Fibroblast of skin of right biceps (primary cell): Measurements from ENCODE around the gene ST6GALNAC3.
A peak's percentile ranks its signal among the peaks of the same experiment; 100 is the strongest.
"Not testable (repeated sequence)": the region's sequence is repeated elsewhere in the genome, so short reads cannot be mapped to it uniquely, and the experiment has no call there.

Experiments used
- DNase-seq: peaks from one replicate; pipeline ENCODE4 v3.0.0-alpha.2; 2013

ST6GALNAC3 gene

DNA sequence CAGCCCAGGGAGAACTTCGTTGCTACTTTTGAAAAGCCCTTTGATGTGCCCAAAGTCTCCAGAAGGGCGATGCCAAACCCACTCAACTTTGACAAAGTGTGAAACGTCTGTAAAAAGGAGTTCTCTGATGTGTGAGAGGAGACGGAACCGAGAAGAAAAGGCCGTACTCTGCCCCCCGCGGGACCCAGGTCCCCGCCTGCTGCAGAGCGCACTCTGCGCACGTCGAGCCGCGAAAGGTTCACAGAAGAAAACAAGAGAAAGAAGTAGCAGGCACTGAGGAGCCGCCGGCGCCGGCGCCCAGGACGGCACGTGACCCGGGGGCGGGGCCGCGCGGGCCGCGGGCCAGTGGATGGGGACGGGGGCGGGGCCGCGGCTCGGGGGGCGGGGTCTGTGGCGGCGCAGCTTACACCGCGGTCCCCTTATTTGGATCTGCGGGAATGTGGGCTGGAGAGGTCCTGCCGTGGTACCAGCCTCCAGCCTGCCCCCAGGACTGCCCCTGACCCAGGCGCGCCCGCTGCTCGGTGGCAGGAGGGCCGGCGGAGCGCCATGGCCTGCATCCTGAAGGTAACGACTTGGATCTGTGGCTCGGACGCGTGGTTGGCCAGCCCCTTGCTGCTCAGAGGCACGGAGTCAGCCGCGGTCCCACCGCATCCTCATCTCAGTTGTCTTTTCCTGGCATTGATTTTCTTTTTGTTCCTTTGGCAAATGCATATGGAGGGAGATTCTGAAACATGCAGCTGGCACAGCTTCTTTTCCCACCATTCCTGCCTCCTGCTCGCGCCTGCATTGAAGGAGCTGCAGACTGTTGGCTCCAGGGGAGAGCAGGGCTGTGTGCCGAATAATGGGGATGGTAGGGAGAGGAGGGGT, at the start of gene ST6GALNAC3:
ST6GALNAC3 (plus strand) TSS at position 426 of the 867 bp plus-strand sequence.
- DNase-seq, result peak; percentile 74

GRCh38 chr1:76027341-76027740, 47.2 kb upstream of the ST6GALNAC3 start:
- DNase-seq, result no peak

GRCh38 chr1:76029331-76029730, 45.2 kb upstream of the ST6GALNAC3 start:
- no peak for DNase-seq

- DNase-seq, result no peak
These were observed 43.0 kb upstream of the ST6GALNAC3 start for GRCh38 chr1:76031496-76031895.

DNA sequence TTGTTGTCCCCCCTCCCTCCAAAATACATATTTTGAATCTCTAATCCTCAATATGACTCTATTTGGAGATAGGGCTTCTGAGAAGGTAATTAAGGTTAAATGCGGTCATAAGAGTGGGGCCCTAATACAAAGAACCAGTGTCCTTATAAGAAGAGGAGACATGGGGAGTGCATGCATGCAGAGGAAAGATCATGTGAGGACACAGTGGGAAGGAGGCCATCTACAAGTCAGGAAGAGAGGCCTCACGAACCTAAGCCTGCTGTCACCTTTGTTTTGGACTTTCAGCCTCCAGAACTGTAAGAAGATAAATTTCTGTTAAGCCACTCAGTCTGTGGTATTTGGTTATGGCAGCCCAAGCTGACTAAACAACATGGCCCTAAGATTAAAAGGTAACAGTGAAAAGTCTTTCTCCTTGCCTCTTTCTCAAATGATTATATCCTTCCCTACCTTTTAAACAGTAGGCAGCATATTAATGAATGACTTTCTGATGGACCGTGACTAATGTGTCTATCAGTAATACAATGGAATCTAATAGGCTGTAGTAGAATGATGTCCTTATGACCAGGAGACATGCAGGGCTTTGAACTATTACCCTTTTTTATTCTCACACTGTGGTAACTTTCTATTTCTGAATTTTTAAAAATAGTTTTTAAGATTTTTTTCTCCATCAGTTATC, 40.6 kb upstream of the ST6GALNAC3 start:
- DNase-seq, result no peak

DNA sequence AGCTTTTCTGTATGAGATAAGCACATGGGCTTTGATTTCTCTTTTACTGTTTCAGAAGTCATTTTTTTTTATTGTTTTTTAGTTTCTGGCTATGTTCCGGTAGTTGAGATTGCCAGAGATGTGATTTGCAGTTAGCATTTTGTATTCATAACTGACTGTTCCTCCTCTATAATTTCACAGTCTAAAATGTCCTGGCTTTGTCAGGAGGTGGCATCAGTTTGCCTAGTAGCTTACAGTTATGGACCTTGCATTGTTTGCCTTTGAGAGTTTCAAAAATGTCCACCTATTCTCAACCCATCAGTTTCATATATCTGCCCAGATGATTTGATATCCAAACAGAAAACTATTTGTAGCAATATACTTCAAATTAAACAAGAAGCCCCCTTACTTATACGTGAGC, 39.5 kb upstream of the ST6GALNAC3 start:
- DNase-seq, result peak; percentile 41

DNA sequence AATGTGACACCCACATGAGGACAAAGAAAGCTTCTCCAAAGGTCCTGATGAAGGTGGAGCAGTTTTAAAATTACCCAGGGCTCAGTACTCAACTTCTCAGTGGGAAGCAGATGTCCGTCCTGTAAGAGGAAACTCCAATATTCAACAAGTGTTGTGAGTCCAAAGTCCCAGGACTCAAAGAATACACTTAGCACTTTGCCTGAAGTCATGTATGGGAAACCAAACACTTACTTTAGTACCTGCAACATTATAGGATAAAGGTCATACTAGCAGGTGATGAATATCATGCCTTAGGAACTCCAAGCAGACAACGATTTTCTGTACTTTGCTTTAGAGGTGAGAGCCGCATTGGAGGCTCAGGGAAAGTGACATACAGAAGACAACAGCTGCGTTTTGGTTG, 37.2 kb upstream of the ST6GALNAC3 start:
- no peak for DNase-seq

GRCh38 chr1:76038287-76039004, 36.1 kb upstream of the ST6GALNAC3 start:
- peak; percentile 87 for DNase-seq

- DNase-seq, result no peak
These were observed 28.4 kb upstream of the ST6GALNAC3 start for GRCh38 chr1:76046149-76046548.

DNA sequence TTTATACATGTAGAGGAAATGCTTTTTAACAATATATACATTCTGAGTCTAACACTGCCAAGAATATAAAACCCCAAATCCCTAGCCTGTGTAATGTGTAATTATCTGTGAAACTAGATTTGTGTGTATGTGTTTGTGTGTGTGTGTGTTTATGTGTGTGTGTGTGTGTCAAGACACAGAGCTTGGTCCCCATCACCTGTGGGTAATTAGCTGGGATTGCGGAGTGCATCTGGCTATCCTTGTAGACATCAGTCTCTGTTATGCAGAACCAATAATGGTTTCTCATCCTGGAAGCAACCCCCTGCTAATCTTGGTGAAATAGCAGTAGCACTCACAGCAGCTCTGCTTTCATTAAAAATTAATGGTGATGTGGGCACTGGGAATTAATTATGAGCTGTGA, 26.3 kb upstream of the ST6GALNAC3 start:
- no peak for DNase-seq

- DNase-seq, result no peak
These were observed 25.6 kb upstream of the ST6GALNAC3 start for GRCh38 chr1:76048926-76049325.

GRCh38 chr1:76049498-76049897, 25.0 kb upstream of the ST6GALNAC3 start:
- DNase-seq, result no peak

DNA sequence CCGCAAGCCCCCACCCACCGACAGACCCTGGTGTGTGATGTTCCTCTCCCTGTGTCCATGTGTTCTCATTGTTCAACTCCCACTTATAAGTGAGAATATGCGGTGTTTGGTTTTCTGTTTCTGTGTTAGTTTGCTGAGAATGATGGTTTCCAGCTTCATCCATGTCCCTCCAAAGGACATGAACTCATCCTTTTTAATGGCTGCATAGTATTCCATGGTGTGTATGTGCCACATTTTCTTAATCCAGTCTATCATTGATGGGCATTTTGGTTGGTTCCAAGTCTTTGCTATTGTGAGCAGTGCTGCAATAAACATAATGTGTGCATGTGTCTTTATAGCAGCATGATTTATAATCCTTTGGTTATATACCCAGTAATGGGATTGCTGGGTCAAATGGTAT, 24.5 kb upstream of the ST6GALNAC3 start:
- not testable (repeated sequence) for DNase-seq

GRCh38 chr1:76053021-76053420, 21.5 kb upstream of the ST6GALNAC3 start:
- peak; percentile 43 for DNase-seq

GRCh38 chr1:76054359-76054758, 20.2 kb upstream of the ST6GALNAC3 start:
- no peak for DNase-seq

DNA sequence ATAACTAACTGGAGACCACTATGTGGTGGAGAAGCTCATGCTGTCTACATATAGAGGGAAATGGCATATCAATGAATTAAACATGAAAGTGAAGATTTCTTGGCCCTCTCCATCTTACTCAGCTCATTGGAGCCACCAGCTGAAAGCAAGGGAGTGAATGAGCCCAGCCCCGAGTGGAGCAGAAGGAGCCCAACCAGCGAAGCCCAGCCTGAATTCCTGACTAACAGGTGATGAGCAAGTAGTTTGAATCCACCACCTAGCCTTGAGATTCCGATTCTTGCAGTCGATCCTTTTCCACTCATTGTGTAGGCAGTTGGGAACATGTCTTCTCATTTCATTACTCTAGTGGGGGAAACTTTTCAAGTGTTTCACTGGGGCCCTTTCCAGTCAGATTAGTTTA, 18.6 kb upstream of the ST6GALNAC3 start:
- DNase-seq, result no peak

- DNase-seq, result no peak
These were observed 15.1 kb upstream of the ST6GALNAC3 start for GRCh38 chr1:76059451-76059850.

- peak; percentile 31 for DNase-seq
These were observed 9.3 kb upstream of the ST6GALNAC3 start for GRCh38 chr1:76065270-76065669.

DNA sequence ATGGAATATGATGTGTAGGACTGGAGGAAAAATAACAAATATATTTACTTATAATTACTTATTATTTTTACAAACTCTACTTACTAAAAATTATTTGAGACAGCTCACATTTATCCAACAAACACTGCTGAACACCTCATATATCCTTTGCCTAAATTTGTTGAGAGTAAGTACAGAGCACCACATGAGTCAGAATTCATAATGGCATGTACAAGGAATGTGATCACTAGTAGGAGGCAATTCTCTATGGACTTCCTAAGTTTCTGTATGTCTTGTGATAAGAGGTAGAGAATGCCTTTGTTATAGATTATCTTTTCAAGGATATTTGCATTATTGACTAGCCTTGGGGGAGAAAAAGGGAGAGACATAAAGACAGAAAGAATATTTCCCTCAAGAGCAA, 8.2 kb upstream of the ST6GALNAC3 start:
- DNase-seq, result peak; percentile 59

DNA sequence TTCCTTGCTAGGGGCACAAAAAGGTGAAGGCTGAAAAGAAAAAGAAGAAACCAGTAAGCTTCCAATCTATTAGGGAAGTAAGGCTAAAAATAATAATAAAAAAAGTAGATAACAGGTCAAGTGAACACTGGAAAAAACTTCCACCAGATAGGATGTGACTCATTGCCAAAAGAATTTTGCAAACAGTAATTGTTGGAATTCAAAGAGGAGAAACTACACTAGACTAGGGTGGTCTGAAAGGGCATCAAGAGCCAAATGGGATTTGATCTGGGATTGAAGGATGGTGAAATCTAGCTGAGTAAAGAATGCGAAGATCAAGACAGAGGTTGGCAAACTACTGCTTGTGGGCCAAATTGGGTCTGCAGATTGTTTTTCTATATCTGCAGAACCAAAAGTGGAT, 6.0 kb upstream of the ST6GALNAC3 start:
- DNase-seq, result peak; percentile 80

DNA sequence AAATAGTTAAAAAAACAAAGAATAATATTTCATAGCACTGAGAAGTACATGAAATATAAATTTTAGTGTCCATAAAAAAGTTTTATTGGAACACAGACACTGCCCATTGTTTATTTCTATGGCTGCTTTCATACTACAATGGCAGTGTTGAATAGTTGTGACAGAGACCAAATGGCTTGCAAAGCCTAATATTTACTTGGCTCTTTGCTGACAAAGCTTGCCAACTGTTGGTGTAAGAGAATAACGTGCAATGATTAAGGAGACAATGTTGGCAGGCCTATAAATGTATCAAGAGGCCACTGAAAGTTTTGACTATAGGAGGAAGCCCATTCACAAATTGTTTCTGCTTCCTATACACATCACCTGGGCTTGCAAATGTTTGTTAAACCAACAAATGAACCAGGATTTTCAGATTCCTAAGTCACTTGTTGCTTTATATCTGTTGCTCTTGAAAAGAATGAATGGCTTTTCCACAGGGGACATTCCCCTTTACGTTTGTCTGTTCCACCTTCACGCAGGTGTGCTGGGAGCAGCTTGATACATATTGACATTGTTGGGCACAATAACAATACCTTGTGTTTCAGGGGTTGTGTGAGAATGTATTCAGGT, 5.5 kb upstream of the ST6GALNAC3 start:
- no peak for DNase-seq

- peak; percentile 85 for DNase-seq
These were observed 4.0 kb upstream of the ST6GALNAC3 start for GRCh38 chr1:76070538-76070937.

DNA sequence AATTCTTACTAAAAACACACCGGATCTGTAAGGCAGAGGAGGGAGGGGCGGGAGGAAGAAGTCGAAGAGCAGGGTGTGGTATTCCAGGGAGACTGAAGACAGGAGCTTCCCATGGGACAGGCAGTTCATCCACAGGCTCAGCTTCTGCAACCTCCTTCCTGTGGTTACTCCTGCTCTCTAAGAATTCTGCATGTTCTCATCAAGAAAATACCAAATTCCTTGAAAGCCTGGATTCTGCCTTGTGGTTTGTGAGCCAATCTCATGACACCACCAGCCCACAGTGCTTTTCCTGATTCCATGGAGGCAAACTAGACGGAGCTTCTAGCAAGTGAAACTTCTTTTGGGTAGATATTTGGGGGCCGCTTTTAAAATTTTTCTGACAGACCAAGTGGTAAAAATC, 1.1 kb upstream of the ST6GALNAC3 start:
- DNase-seq, result peak; percentile 93
